Keratinocyte (primary cell): ENCODE data around the gene ITGB5. TPM values are rescaled to one million over a fixed set of nuclear protein-coding genes. Genes with fewer than 3 reads are reported as not detected.
A peak's percentile ranks its signal among the peaks of the same experiment; 100 is the strongest.

Experiments used
- DNase-seq: peaks from one replicate; pipeline ENCODE4 v3.0.0-alpha.2; 2011; ENCODE audit warnings: low read depth, missing footprints, low spot score
- FAIRE-seq: peaks from 2 replicates; lab custom pipeline; 2011; peaks lifted over from hg19 to GRCh38; lab: Jason Lieb, UNC
- H2AFZ ChIP-seq: 2 replicates; pipeline ENCODE4 v1.6.0; 2012; ENCODE audit warnings: low read length, control low read depth, inconsistent platforms; ENCODE audit not compliant: control insufficient read depth
- H3K27ac ChIP-seq: 2 replicates; pipeline ENCODE4 v1.5.1; 2011; ENCODE audit warnings: low read length; ENCODE audit not compliant: control insufficient read depth, insufficient read depth
- H3K27me3 ChIP-seq: 3 replicates; pipeline ENCODE4 v1.6.0; 2011; ENCODE audit warnings: low read length; ENCODE audit not compliant: control insufficient read depth, insufficient read depth; ENCODE audit errors: extremely low read depth
- H3K36me3 ChIP-seq, 2 experiments: 2 replicates in 1 of 2; 3 replicates in 1 of 2; pipeline ENCODE4 v1.5.1; 2011; ENCODE audit warnings: low read length in 2 of 2, mild to moderate bottlenecking in 1 of 2; ENCODE audit not compliant: control insufficient read depth in 2 of 2, insufficient read depth in 2 of 2; ENCODE audit errors: extremely low read depth in 1 of 2
- H3K4me1 ChIP-seq: 3 replicates; pipeline ENCODE4 v1.5.1; 2011; ENCODE audit warnings: low read length; ENCODE audit not compliant: control insufficient read depth, insufficient read depth; ENCODE audit errors: extremely low read depth
- H3K4me2 ChIP-seq: 3 replicates; pipeline ENCODE4 v1.6.0; 2011; ENCODE audit warnings: low read depth, low read length; ENCODE audit not compliant: control insufficient read depth, insufficient read depth; ENCODE audit errors: extremely low read depth
- H3K4me3 ChIP-seq, 3 experiments: fragments of 200-600 bp in 1 of 3; sonication (generic) in 1 of 3; 2 replicates in 2 of 3; 3 replicates in 1 of 3; pipeline ENCODE4 v1.5.1; 2011 to 2016; ENCODE audit warnings: low read length in 3 of 3, mild to moderate bottlenecking in 3 of 3, control low read depth in 2 of 3, inconsistent platforms in 1 of 3, low read depth in 1 of 3, mixed read lengths in 1 of 3, mixed run types in 1 of 3, moderate library complexity in 1 of 3; ENCODE audit not compliant: control insufficient read depth in 2 of 3, insufficient read depth in 2 of 3; ENCODE audit errors: extremely low read depth in 1 of 3
- H3K79me2 ChIP-seq: 2 replicates; pipeline ENCODE4 v1.6.0; 2012; ENCODE audit warnings: low read length; ENCODE audit not compliant: control insufficient read depth, insufficient read depth
- H3K9ac ChIP-seq: 3 replicates; pipeline ENCODE4 v1.6.0; 2011; ENCODE audit warnings: low read length; ENCODE audit not compliant: control insufficient read depth, insufficient read depth; ENCODE audit errors: extremely low read depth
- H3K9me1 ChIP-seq: 3 replicates; pipeline ENCODE4 v1.6.0; 2011; ENCODE audit warnings: low read length; ENCODE audit not compliant: control insufficient read depth, insufficient read depth; ENCODE audit errors: extremely low read depth
- H3K9me3 ChIP-seq: 2 replicates; pipeline ENCODE4 v1.5.1; 2012; ENCODE audit warnings: low read depth, low read length; ENCODE audit not compliant: control insufficient read depth
- H4K20me1 ChIP-seq: 3 replicates; pipeline ENCODE4 v1.6.0; 2011; ENCODE audit warnings: low read length; ENCODE audit not compliant: control insufficient read depth, insufficient read depth; ENCODE audit errors: extremely low read depth
- EZH2 ChIP-seq: IDR thresholded peaks from one replicate; pipeline ENCODE4 v1.6.1; 2012; ENCODE audit warnings: inconsistent platforms, mild to moderate bottlenecking, low read length, moderate library complexity
- dilution Hi-C: fragments of 300-500 bp; cut with MboI; formaldehyde crosslinking; loops from one replicate; pipeline ENCODE4 v1.7.0; 2020; ENCODE audit warnings: low sequenced_read_pairs; ENCODE audit not compliant: extremely low pct_ligation_motif_present
- polyA plus RNA-seq, 5 experiments: library from polyadenylated mRNA; depleted of rRNA in 3 of 5; stranded (reverse) in 3 of 5; stranded (forward) in 1 of 5; unstranded in 1 of 5; fragments of >200 nt; gene quantifications; 1 replicate in 1 of 5; 2 replicates in 3 of 5; 3 replicates in 1 of 5; pipeline versions ENCODE4 v1.2.1 to v1.2.3, GENCODE V29; 2011 to 2012; ENCODE audit warnings: missing spikeins in 2 of 5, low read depth in 1 of 5, low replicate concordance in 1 of 5
- TF ChIP-seq, protein P1 (sequence below), 3 experiments: IDR thresholded peaks in 1 of 3; conservative IDR thresholded peaks in 1 of 3; optimal IDR thresholded peaks in 1 of 3; 2 replicates in 2 of 3; 3 replicates in 1 of 3; pipeline versions ENCODE3 to v1.5.1; 2011; ENCODE audit warnings: low read length in 3 of 3, mild to moderate bottlenecking in 3 of 3, moderate library complexity in 2 of 3, control low read depth in 1 of 3, inconsistent platforms in 1 of 3; ENCODE audit not compliant: insufficient read depth in 2 of 3; ENCODE audit errors: extremely low read depth in 1 of 3

ITGB5 gene
- polyA plus RNA-seq, 1 donor (not counting 4 experiments of a cell fraction or from before 2014, with no cell fraction given) = 136 TPM

GRCh38 chr3:124890573-124891190, 3.5 kb upstream of the ITGB5 start:
- H3K9me3 ChIP-seq = no peaks in the 10 kb centered on the region
- no peak for DNase-seq
- no peak for TF ChIP-seq EZH2
- TF ChIP-seq, protein P1, sequence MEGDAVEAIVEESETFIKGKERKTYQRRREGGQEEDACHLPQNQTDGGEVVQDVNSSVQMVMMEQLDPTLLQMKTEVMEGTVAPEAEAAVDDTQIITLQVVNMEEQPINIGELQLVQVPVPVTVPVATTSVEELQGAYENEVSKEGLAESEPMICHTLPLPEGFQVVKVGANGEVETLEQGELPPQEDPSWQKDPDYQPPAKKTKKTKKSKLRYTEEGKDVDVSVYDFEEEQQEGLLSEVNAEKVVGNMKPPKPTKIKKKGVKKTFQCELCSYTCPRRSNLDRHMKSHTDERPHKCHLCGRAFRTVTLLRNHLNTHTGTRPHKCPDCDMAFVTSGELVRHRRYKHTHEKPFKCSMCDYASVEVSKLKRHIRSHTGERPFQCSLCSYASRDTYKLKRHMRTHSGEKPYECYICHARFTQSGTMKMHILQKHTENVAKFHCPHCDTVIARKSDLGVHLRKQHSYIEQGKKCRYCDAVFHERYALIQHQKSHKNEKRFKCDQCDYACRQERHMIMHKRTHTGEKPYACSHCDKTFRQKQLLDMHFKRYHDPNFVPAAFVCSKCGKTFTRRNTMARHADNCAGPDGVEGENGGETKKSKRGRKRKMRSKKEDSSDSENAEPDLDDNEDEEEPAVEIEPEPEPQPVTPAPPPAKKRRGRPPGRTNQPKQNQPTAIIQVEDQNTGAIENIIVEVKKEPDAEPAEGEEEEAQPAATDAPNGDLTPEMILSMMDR (optimal IDR thresholded peaks at IDR 0.05 in 1 of 3, IDR thresholded peaks at IDR 0.05 in 1 of 3, conservative IDR thresholded peaks at IDR 0.05 in 1 of 3; ENCODE audit: extremely low read depth in 1 of 3, insufficient read depth in 2 of 3, low read length in 3 of 3) = no peak
- H3K79me2 ChIP-seq = peaks cover 9% of the 10 kb centered on the region
- H3K27ac ChIP-seq = peak overlapping the region; percentile 1
- no peak overlapping the region for H3K4me3 ChIP-seq
- H2AFZ ChIP-seq = peak overlapping the region; percentile 32
- H3K9me1 ChIP-seq = no peaks in the 10 kb centered on the region
- H3K9ac ChIP-seq = no peak overlapping the region
- dilution Hi-C loops = no loop called here
- H3K4me2 ChIP-seq = peak overlapping the region; percentile 44
- H3K27me3 ChIP-seq = no peaks in the 10 kb centered on the region
- H3K36me3 ChIP-seq = no peaks in the 10 kb centered on the region
- H3K4me1 ChIP-seq = peaks cover 37% of the 10 kb centered on the region
- FAIRE-seq = peak; percentile 83
- H4K20me1 ChIP-seq = no peaks in the 10 kb centered on the region

DNA sequence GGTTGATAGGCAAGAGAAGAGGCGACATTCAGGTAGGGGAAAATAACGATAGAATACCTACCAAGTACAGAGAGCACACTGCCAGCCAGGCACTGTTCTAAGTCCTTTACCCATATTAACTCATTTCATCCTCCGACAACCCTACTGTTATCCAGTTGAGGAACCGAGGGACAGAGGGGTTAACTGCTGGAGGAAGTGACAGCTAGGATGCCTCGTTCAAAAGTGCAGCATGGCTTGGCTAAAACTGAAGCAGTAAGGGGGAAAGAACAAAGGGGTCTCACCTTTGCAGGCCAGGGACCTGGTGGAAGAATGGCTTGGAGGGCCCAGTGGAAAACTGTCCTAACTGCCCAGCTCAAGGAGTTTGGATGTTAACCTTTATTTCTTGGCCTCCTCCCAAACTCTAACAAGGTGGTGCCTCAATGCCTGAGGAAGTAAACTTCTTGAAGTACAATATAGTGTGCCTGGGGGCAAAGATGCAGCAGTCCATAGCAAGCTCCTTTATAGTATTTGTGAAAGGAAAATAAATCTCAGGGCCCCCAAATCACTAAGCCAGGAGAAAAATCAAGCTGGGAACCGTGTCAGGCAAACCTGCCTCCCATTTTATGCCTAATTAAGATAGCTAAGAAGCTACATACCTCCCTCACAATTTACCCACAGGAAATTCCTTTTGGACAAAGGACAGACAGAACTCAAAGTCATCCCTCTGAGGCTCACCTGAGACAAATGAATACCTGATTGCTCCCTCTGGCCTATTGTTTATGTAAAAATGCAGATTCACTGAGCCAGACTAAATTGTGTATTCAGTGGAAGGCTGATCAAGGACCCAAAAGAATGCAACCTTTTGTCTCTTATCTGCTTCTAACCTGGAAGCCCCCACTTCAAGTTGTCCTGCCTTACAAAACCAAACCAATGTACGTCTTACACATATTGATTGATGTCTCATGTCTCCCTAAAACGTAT, 1.6 kb upstream of the ITGB5 start:
- H3K4me2 ChIP-seq = no peak overlapping the region
- no peaks in the 10 kb centered on the region for H4K20me1 ChIP-seq
- no peak overlapping the region for H3K4me3 ChIP-seq
- no peak for TF ChIP-seq EZH2
- TF ChIP-seq, protein P1 (optimal IDR thresholded peaks at IDR 0.05 in 1 of 3, IDR thresholded peaks at IDR 0.05 in 1 of 3, conservative IDR thresholded peaks at IDR 0.05 in 1 of 3; ENCODE audit: extremely low read depth in 1 of 3, insufficient read depth in 2 of 3, low read length in 3 of 3) = no peak
- H2AFZ ChIP-seq = no peak overlapping the region
- H3K36me3 ChIP-seq = no peaks in the 10 kb centered on the region
- no peaks in the 10 kb centered on the region for H3K9me3 ChIP-seq
- no peak overlapping the region for H3K27ac ChIP-seq
- peaks cover 22% of the 10 kb centered on the region for H3K79me2 ChIP-seq
- H3K4me1 ChIP-seq = peaks cover 55% of the 10 kb centered on the region
- no peak overlapping the region for H3K9ac ChIP-seq
- no peak for FAIRE-seq
- H3K27me3 ChIP-seq = no peaks in the 10 kb centered on the region
- dilution Hi-C loops = no loop called here
- DNase-seq = no peak
- no peaks in the 10 kb centered on the region for H3K9me1 ChIP-seq
